ENCODE measurements around the gene HPCA. TPM values are rescaled to one million over a fixed set of nuclear protein-coding genes. Genes with fewer than 3 reads are reported as not detected.

The HPCA gene
- total RNA-seq, 1 experiment from 2014 or later = not detected

GRCh38 chr1:32919811-32920733 is 33.8 kb downstream of the HPCA start:
- H3K27me3 Mint-ChIP-seq (ENCODE audit: unreplicated experiment) = peaks cover 22% of the 10 kb centered on the region
- no peak overlapping the region for H3K4me3 Mint-ChIP-seq (ENCODE audit: low read depth, unreplicated experiment)
- CTCF ChIA-PET = interaction anchor here (0.9 kb wide), 1 partner anchor 34 kb away, joined by 3 read pairs; no protein-coding TSS in a partner anchor
- no peaks in the 10 kb centered on the region for H3K9me3 Mint-ChIP-seq (ENCODE audit: low read depth, unreplicated experiment)
- intact Hi-C loops (cut with micrococcal nuclease; ENCODE audit: unreplicated experiment) = no loop called here
- no peak for TF ChIP-seq CTCF (IDR thresholded peaks at IDR 0.05; ENCODE audit: unreplicated experiment)
- H3K27ac Mint-ChIP-seq (ENCODE audit: unreplicated experiment) = no peak overlapping the region
- H3K4me1 Mint-ChIP-seq (ENCODE audit: low read depth, unreplicated experiment) = peaks cover 17% of the 10 kb centered on the region
- BruUV-seq (replicated peaks) = no TSS peak
- DNase-seq = no peak
- no peaks in the 10 kb centered on the region for H3K36me3 Mint-ChIP-seq (ENCODE audit: insufficient read depth, unreplicated experiment)

GRCh38 chr1:32920833-32921232 is 34.5 kb downstream of the HPCA start:
- Mint-ChIP-seq H3K36me3 (ENCODE audit: insufficient read depth, unreplicated experiment) (no peaks in the 10 kb centered on the region), H3K27ac (ENCODE audit: unreplicated experiment) (no peak overlapping the region), H3K4me3 (ENCODE audit: low read depth, unreplicated experiment) (no peak overlapping the region), H3K4me1 (ENCODE audit: low read depth, unreplicated experiment) (peaks cover 20% of the 10 kb centered on the region), H3K9me3 (ENCODE audit: low read depth, unreplicated experiment) (no peaks in the 10 kb centered on the region), H3K27me3 (ENCODE audit: unreplicated experiment) (peaks cover 30% of the 10 kb centered on the region)
- CTCF ChIA-PET = no interaction called here
- no peak for DNase-seq
- no peak for TF ChIP-seq CTCF (IDR thresholded peaks at IDR 0.05; ENCODE audit: unreplicated experiment)
- intact Hi-C loops (cut with micrococcal nuclease; ENCODE audit: unreplicated experiment) = no loop called here
- no TSS peak for BruUV-seq (replicated peaks)

GRCh38 chr1:32924881-32925344 is 38.6 kb downstream of the HPCA start:
- no peak overlapping the region for H3K27ac Mint-ChIP-seq (ENCODE audit: unreplicated experiment)
- DNase-seq = peak; percentile 44
- peaks cover 34% of the 10 kb centered on the region for H3K27me3 Mint-ChIP-seq (ENCODE audit: unreplicated experiment)
- no peaks in the 10 kb centered on the region for H3K36me3 Mint-ChIP-seq (ENCODE audit: insufficient read depth, unreplicated experiment)
- no peak overlapping the region for H3K4me3 Mint-ChIP-seq (ENCODE audit: low read depth, unreplicated experiment)
- intact Hi-C loops (cut with micrococcal nuclease; ENCODE audit: unreplicated experiment) = no loop called here
- no peaks in the 10 kb centered on the region for H3K9me3 Mint-ChIP-seq (ENCODE audit: low read depth, unreplicated experiment)
- CTCF ChIA-PET = no interaction called here
- no TSS peak for BruUV-seq (replicated peaks)
- peaks cover 17% of the 10 kb centered on the region for H3K4me1 Mint-ChIP-seq (ENCODE audit: low read depth, unreplicated experiment)
- no peak for TF ChIP-seq CTCF (IDR thresholded peaks at IDR 0.05; ENCODE audit: unreplicated experiment)

- intact Hi-C loops (cut with micrococcal nuclease; ENCODE audit: unreplicated experiment) = no loop called here
- Mint-ChIP-seq H3K27me3 (ENCODE audit: unreplicated experiment) (peaks cover 34% of the 10 kb centered on the region), H3K27ac (ENCODE audit: unreplicated experiment) (no peak overlapping the region), H3K4me3 (ENCODE audit: low read depth, unreplicated experiment) (no peak overlapping the region), H3K4me1 (ENCODE audit: low read depth, unreplicated experiment) (peaks cover 13% of the 10 kb centered on the region), H3K36me3 (ENCODE audit: insufficient read depth, unreplicated experiment) (no peaks in the 10 kb centered on the region), H3K9me3 (ENCODE audit: low read depth, unreplicated experiment) (no peaks in the 10 kb centered on the region)
- BruUV-seq (replicated peaks) = no TSS peak
- TF ChIP-seq CTCF (IDR thresholded peaks at IDR 0.05; ENCODE audit: unreplicated experiment) = no peak
- no peak for DNase-seq
- CTCF ChIA-PET = no interaction called here
Observed at GRCh38 chr1:32925403-32926162, 39.3 kb downstream of the HPCA start.
